Endometrium (tissue), 2 donors: ENCODE measurements around the gene CARD10.
"Not testable (repeated sequence)": the region's sequence is repeated elsewhere in the genome, so short reads cannot be mapped to it uniquely, and the experiment has no call there.

Experiments used
- FAIRE-seq: peaks from 2 replicates; lab custom pipeline; 2012; peaks lifted over from hg19 to GRCh38; lab: Jason Lieb, UNC
- donor health status: control.
- donor health status: control.

CARD10 gene

GRCh38 chr22:37485395-37486223 lies 33.6 kb downstream of the CARD10 start:
- no peak for FAIRE-seq

GRCh38 chr22:37484480-37485394 lies 34.5 kb downstream of the CARD10 start:
- no peak for FAIRE-seq

- no peak for FAIRE-seq
These were observed 36.2 kb downstream of the CARD10 start for GRCh38 chr22:37483050-37483449.

GRCh38 chr22:37482244-37482643 lies 37.0 kb downstream of the CARD10 start:
- no peak for FAIRE-seq

GRCh38 chr22:37481347-37481907 lies 37.8 kb downstream of the CARD10 start:
- no peak for FAIRE-seq

- FAIRE-seq = no peak
These were observed 38.5 kb downstream of the CARD10 start for GRCh38 chr22:37480387-37481346.

GRCh38 chr22:37479196-37479595 lies 40.0 kb downstream of the CARD10 start:
- FAIRE-seq = no peak

GRCh38 chr22:37476389-37477329 lies 42.6 kb downstream of the CARD10 start:
- FAIRE-seq = no peak

- no peak for FAIRE-seq
These were observed 44.6 kb downstream of the CARD10 start for GRCh38 chr22:37474447-37475090.

GRCh38 chr22:37473437-37473946 lies 45.7 kb downstream of the CARD10 start:
- FAIRE-seq = no peak

- FAIRE-seq = no peak
These were observed 46.7 kb downstream of the CARD10 start for GRCh38 chr22:37472418-37473006.

- no peak for FAIRE-seq
These were observed 47.3 kb downstream of the CARD10 start for GRCh38 chr22:37471727-37472417.

- no peak for FAIRE-seq
These were observed 49.1 kb downstream of the CARD10 start for GRCh38 chr22:37470087-37470445.

GRCh38 chr22:37469416-37470086 lies 49.7 kb downstream of the CARD10 start:
- FAIRE-seq = no peak

GRCh38 chr22:37468201-37468695 lies 51.0 kb downstream of the CARD10 start:
- not testable (repeated sequence) for FAIRE-seq

- no peak for FAIRE-seq
These were observed 51.7 kb downstream of the CARD10 start for GRCh38 chr22:37467391-37467955.

- FAIRE-seq = no peak
These were observed 55.0 kb downstream of the CARD10 start for GRCh38 chr22:37464181-37464580.

GRCh38 chr22:37462983-37463382 lies 56.2 kb downstream of the CARD10 start:
- no peak for FAIRE-seq
